CD4-positive, alpha-beta memory T cell (primary cell): ENCODE measurements around the gene SLC5A1. TPM values are rescaled to one million over a fixed set of nuclear protein-coding genes. Genes with fewer than 3 reads are reported as not detected.
"Not testable (repeated sequence)": the region's sequence is repeated elsewhere in the genome, so short reads cannot be mapped to it uniquely, and the experiment has no call there.

Source experiments
- CTCF ChIA-PET: fragments of 350-600 bp; sonication (Branson Sonifier 250); formaldehyde crosslinking; loops from one replicate; lab custom pipeline; 2021; ENCODE audit warnings: inconsistent platforms; ENCODE audit not compliant: partially characterized antibody; lab: Charles Lee
- POLR2A ChIA-PET: fragments of 350-600 bp; sonication (Branson Sonifier 250); formaldehyde crosslinking; loops from one replicate; lab custom pipeline; 2021; ENCODE audit not compliant: partially characterized antibody; lab: Charles Lee
- DNase-seq, 5 donors: peaks; one replicate each; pipeline versions ENCODE4 v3.0.0 to v3.0.0-alpha.2; 2020 to 2022; ENCODE audit warnings: mixed read lengths in 1 of 5
- H3K27ac ChIP-seq: one replicate; pipeline ENCODE4 v1.7.0; 2013; ENCODE audit warnings: low read depth, low read length
- H3K27me3 ChIP-seq: 2 replicates; pipeline ENCODE4 v1.7.0; 2013; ENCODE audit warnings: mild to moderate bottlenecking, low read length, moderate library complexity; ENCODE audit not compliant: insufficient read depth
- H3K36me3 ChIP-seq: 2 replicates; pipeline ENCODE4 v1.7.0; 2013; ENCODE audit warnings: mild to moderate bottlenecking, low read length, moderate library complexity; ENCODE audit not compliant: insufficient read depth
- H3K4me1 ChIP-seq: 2 replicates; pipeline ENCODE4 v1.7.0; 2013; ENCODE audit warnings: mild to moderate bottlenecking, low read length, moderate library complexity; ENCODE audit not compliant: insufficient read depth
- H3K4me3 ChIP-seq, 2 donors: one replicate each; pipeline ENCODE4 v1.7.0; 2013; ENCODE audit warnings: low read length in 2 of 2, mild to moderate bottlenecking in 1 of 2
- H3K9me3 ChIP-seq, 2 donors: one replicate each; pipeline ENCODE4 v1.7.0; 2013; ENCODE audit warnings: low read length in 2 of 2, control low read depth in 1 of 2; ENCODE audit not compliant: control insufficient read depth in 1 of 2
- H3K27ac Mint-ChIP-seq, 7 donors: one replicate each; pipeline ENCODE4 v1.8.0; 2020 to 2021; ENCODE audit warnings: mixed read lengths in 7 of 7, mild to moderate bottlenecking in 6 of 7, inconsistent platforms in 3 of 7, moderate library complexity in 3 of 7
- H3K27me3 Mint-ChIP-seq, 2 donors: one replicate each; pipeline ENCODE4 v1.8.0; 2020 to 2021; ENCODE audit warnings: mixed read lengths in 2 of 2
- H3K36me3 Mint-ChIP-seq, 2 donors: one replicate each; pipeline ENCODE4 v1.8.0; 2020 to 2021; ENCODE audit warnings: mixed read lengths in 2 of 2, inconsistent platforms in 1 of 2, mild to moderate bottlenecking in 1 of 2
- H3K4me1 Mint-ChIP-seq, 4 donors: one replicate each; pipeline ENCODE4 v1.8.0; 2020 to 2021; ENCODE audit warnings: mixed read lengths in 4 of 4, mild to moderate bottlenecking in 1 of 4
- H3K4me3 Mint-ChIP-seq, 8 donors: one replicate each; pipeline ENCODE4 v1.8.0; 2020 to 2021; ENCODE audit warnings: mixed read lengths in 8 of 8, mild to moderate bottlenecking in 7 of 8, moderate library complexity in 6 of 8, inconsistent platforms in 3 of 8
- H3K9me3 Mint-ChIP-seq, 8 donors: one replicate each; pipeline ENCODE4 v1.8.0; 2020 to 2021; ENCODE audit warnings: mixed read lengths in 8 of 8, mild to moderate bottlenecking in 5 of 8, inconsistent platforms in 3 of 8, moderate library complexity in 1 of 8
- intact Hi-C: fragments of 100-400 bp; cut with micrococcal nuclease; formaldehyde crosslinking; loops from one replicate; pipeline ENCODE4 v1.15.1; 2023
- polyA plus RNA-seq, 2 donors: library from polyadenylated mRNA; unstranded; fragments of 300-500 nt; fragmentation: Illumina TruSeq; gene quantifications; one replicate each; pipeline ENCODE4 v1.2.3, GENCODE V29; 2021
- total RNA-seq, 2 experiments: library from RNA; stranded (reverse); gene quantifications; one replicate each; pipeline ENCODE4 v1.2.3, GENCODE V29; 2021

SLC5A1 gene
- total and polyA plus RNA-seq, 4 experiments from 2014 or later: not detected

GRCh38 chr22:32132126-32132525 lies 89.1 kb downstream of the SLC5A1 start:
- no peaks in the 10 kb centered on the region for H3K27me3 ChIP-seq
- Mint-ChIP-seq H3K9me3 (no peaks in the 10 kb centered on the region), H3K4me3 (peak overlapping the region in 1 of 8 donors; percentile 48), H3K27ac (no peak overlapping the region), H3K27me3 (no peaks in the 10 kb centered on the region), H3K36me3 (no peaks in the 10 kb centered on the region), H3K4me1 (peaks cover 3 to 22% (median 9%) of the 10 kb centered on the region in 4 donors)
- no peaks in the 10 kb centered on the region for H3K9me3 ChIP-seq
- H3K4me1 ChIP-seq: peaks cover 17% of the 10 kb centered on the region
- intact Hi-C loops: no loop called here
- no peaks in the 10 kb centered on the region for H3K36me3 ChIP-seq
- POLR2A ChIA-PET: no interaction called here
- no peak overlapping the region for H3K27ac ChIP-seq
- no peak for DNase-seq
- CTCF ChIA-PET: interaction anchor here (1.4 kb wide), 1 partner anchor 17 kb away, joined by 3 read pairs; no protein-coding TSS in a partner anchor
- H3K4me3 ChIP-seq: no peak overlapping the region

- H3K4me3 ChIP-seq: no peak overlapping the region
- Mint-ChIP-seq H3K4me3 (no peak overlapping the region), H3K9me3 (no peaks in the 10 kb centered on the region), H3K27me3 (no peaks in the 10 kb centered on the region), H3K27ac (no peak overlapping the region), H3K4me1 (peaks cover 9 to 29% (median 15%) of the 10 kb centered on the region in 4 donors), H3K36me3 (no peaks in the 10 kb centered on the region)
- intact Hi-C loops: no loop called here
- H3K27ac ChIP-seq: no peak overlapping the region
- ChIA-PET CTCF (interaction anchor here (1.4 kb wide), 1 partner anchor 12 kb away, joined by 4 read pairs; no protein-coding TSS in a partner anchor), POLR2A (no interaction called here)
- no peaks in the 10 kb centered on the region for H3K9me3 ChIP-seq
- no peaks in the 10 kb centered on the region for H3K36me3 ChIP-seq
- no peak for DNase-seq
- H3K4me1 ChIP-seq: peaks cover 23% of the 10 kb centered on the region
- no peaks in the 10 kb centered on the region for H3K27me3 ChIP-seq
These were observed 89.7 kb downstream of the SLC5A1 start for GRCh38 chr22:32132783-32133182.

- H3K27me3 ChIP-seq, POLR2A ChIA-PET, H3K27ac ChIP-seq, CTCF ChIA-PET, H3K36me3 Mint-ChIP-seq, H3K27ac Mint-ChIP-seq, H3K4me3 ChIP-seq, H3K9me3 Mint-ChIP-seq, H3K4me3 Mint-ChIP-seq, H3K36me3 ChIP-seq, intact Hi-C loops, DNase-seq, H3K27me3 Mint-ChIP-seq, H3K9me3 ChIP-seq: not testable (repeated sequence)
- H3K4me1 ChIP-seq: peaks cover 23% of the 10 kb centered on the region
- H3K4me1 Mint-ChIP-seq: peaks cover 13 to 38% (median 23%) of the 10 kb centered on the region in 4 donors
These were observed 91.7 kb downstream of the SLC5A1 start for GRCh38 chr22:32134796-32135195.

- peaks cover 13 to 43% (median 25%) of the 10 kb centered on the region in 4 donors for H3K4me1 Mint-ChIP-seq
- H3K36me3 ChIP-seq, H3K36me3 Mint-ChIP-seq, DNase-seq, H3K4me3 ChIP-seq, H3K9me3 ChIP-seq, H3K9me3 Mint-ChIP-seq, H3K27ac ChIP-seq, CTCF ChIA-PET, intact Hi-C loops, H3K27me3 ChIP-seq, POLR2A ChIA-PET, H3K27me3 Mint-ChIP-seq: not testable (repeated sequence)
- H3K27ac Mint-ChIP-seq: peak overlapping the region in 5 of 7 donors; percentile 19 to 93 (median 46)
- H3K4me1 ChIP-seq: peaks cover 24% of the 10 kb centered on the region
- H3K4me3 Mint-ChIP-seq: peak overlapping the region in 2 of 8 donors; percentile 13 to 43
These were observed 92.9 kb downstream of the SLC5A1 start for GRCh38 chr22:32135958-32136357.

- H3K36me3 ChIP-seq, intact Hi-C loops, H3K27me3 Mint-ChIP-seq, DNase-seq, H3K9me3 Mint-ChIP-seq, POLR2A ChIA-PET, H3K4me3 ChIP-seq, H3K36me3 Mint-ChIP-seq, H3K27me3 ChIP-seq, H3K9me3 ChIP-seq: not testable (repeated sequence)
- H3K4me1 ChIP-seq: peaks cover 33% of the 10 kb centered on the region
- Mint-ChIP-seq H3K27ac (peak overlapping the region in 5 of 7 donors; percentile 15 to 76 (median 42)), H3K4me1 (peaks cover 16 to 52% (median 31%) of the 10 kb centered on the region in 4 donors), H3K4me3 (peak overlapping the region in 3 of 8 donors; percentile 89 to 94 (median 93))
- peak overlapping the region; percentile 39 for H3K27ac ChIP-seq
- CTCF ChIA-PET: interaction anchor here (1.6 kb wide), 1 partner anchor 129 kb away, joined by 4 read pairs; no protein-coding TSS in a partner anchor
These were observed 93.8 kb downstream of the SLC5A1 start for GRCh38 chr22:32136881-32137280.

- H3K4me1 ChIP-seq: peaks cover 36% of the 10 kb centered on the region
- CTCF ChIA-PET: interaction anchor here (1.6 kb wide), 1 partner anchor 128 kb away, joined by 4 read pairs; no protein-coding TSS in a partner anchor
These were observed 94.8 kb downstream of the SLC5A1 start for GRCh38 chr22:32137731-32138324.

GRCh38 chr22:32138576-32138975 lies 95.5 kb downstream of the SLC5A1 start:
- POLR2A ChIA-PET, H3K9me3 ChIP-seq, H3K36me3 Mint-ChIP-seq, H3K27ac ChIP-seq, H3K27me3 Mint-ChIP-seq, DNase-seq, H3K9me3 Mint-ChIP-seq, H3K36me3 ChIP-seq, CTCF ChIA-PET, H3K27me3 ChIP-seq: not testable (repeated sequence)
- H3K4me3 ChIP-seq: peak overlapping the region in 1 of 2 donors; percentile 67
- intact Hi-C loops: loop anchor here (2.0 kb wide), 1 partner anchor 336 kb away; the partner anchor contains the start of gene FBXO7
- peak overlapping the region; percentile 76 to 97 (median 93) for H3K27ac Mint-ChIP-seq
- H3K4me3 Mint-ChIP-seq: peak overlapping the region; percentile 88 to 94 (median 92)
- peaks cover 37% of the 10 kb centered on the region for H3K4me1 ChIP-seq
- H3K4me1 Mint-ChIP-seq: peaks cover 28 to 59% (median 39%) of the 10 kb centered on the region in 4 donors

More at GRCh38 chr22:32137731-32138324, 94.8 kb downstream of the SLC5A1 start:
- H3K4me1 Mint-ChIP-seq: peaks cover 22 to 53% (median 35%) of the 10 kb centered on the region in 4 donors
- H3K27me3 ChIP-seq, H3K27me3 Mint-ChIP-seq, H3K9me3 Mint-ChIP-seq, H3K36me3 Mint-ChIP-seq, H3K36me3 ChIP-seq, POLR2A ChIA-PET, H3K9me3 ChIP-seq: not testable (repeated sequence)
- DNase-seq: peak; percentile 66 to 86 (median 75)
- H3K27ac ChIP-seq: peak overlapping the region; percentile 39
- H3K4me3 ChIP-seq: peak overlapping the region; percentile 67 to 86
- H3K4me3 Mint-ChIP-seq: peak overlapping the region; percentile 88 to 94 (median 92)
- intact Hi-C loops: loop anchor here (2.0 kb wide), 1 partner anchor 337 kb away; the partner anchor contains the start of gene FBXO7
- H3K27ac Mint-ChIP-seq: peak overlapping the region; percentile 76 to 97 (median 93)
